ENCODE measurements around the gene RNF25.

RNF25 gene, protein sequence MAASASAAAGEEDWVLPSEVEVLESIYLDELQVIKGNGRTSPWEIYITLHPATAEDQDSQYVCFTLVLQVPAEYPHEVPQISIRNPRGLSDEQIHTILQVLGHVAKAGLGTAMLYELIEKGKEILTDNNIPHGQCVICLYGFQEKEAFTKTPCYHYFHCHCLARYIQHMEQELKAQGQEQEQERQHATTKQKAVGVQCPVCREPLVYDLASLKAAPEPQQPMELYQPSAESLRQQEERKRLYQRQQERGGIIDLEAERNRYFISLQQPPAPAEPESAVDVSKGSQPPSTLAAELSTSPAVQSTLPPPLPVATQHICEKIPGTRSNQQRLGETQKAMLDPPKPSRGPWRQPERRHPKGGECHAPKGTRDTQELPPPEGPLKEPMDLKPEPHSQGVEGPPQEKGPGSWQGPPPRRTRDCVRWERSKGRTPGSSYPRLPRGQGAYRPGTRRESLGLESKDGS

DNA sequence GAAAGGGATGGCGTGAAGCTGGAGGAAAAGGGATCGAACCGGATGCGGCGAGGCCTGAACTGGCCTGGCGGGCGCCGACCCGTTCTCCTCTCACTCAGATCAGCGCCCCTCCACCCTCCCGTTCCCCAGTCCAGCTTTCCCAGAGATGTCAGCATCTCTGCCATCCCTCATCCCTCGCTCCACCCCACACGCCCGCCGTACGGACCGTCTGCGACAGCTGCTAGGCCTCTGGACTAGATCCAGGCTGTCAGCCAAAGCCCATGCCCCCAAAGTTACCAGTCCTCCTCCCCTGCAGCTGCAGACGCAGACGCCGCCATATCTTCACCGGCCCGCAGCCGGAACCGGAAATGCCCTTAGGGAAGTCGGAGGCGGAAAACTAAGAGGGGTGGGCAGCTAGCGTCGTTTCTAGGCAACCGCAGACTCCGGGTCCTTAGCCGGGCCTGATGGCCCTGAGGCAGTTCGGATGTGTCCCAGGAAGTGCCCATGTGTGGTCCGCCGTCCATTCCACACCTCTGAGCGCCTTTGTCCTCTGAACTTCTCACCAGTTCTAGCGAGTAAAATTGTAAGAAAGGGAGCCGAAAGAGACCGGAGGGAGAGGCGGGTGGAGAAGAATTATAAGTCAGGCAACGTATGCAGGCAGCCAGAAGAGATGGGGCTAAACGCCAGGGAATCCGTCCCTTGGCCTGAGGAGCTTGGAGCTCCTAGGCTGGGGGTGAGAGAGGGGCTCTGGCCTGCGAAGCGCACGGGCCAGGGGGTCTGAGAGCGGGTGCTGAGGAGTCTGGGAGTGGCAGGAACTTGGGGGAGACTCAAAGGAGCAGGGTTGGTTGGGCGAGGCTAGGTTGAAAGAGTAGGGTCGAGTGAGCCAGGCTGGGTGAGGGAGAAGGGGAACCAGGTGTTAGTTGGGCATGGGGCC is at the start of gene RNF25, which contains the start of gene STK36:
TSS of gene RNF25 (minus strand) at position 349 of the 913 bp plus-strand sequence. CDS start at position 317, 32 bp downstream.
TSS of gene STK36 (plus strand) at position 433 of the 913 bp plus-strand sequence. CDS start 744 bp downstream, outside the sequence.
- DNase-seq = peak; percentile 83

DNA sequence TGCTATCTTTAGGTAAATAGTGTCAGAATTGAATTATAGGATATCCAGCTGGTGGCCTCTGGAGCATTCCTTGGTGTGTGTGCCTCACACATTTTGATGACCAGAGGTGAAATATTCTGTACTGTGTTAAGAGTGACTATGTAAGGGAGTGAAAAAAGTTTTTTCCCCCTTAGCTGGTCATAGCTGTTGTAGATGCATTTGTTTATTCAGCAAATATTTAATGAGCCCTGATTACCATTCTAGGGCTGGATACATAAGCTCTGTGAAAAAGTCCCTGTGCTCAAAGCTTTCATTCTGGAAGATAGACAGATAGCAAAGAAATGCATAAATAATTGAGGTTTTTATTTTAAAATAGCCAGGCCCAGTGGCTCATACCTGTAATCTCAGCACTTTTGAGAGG is 49.7 kb upstream of the RNF25 start:
- DNase-seq = no peak

DNA sequence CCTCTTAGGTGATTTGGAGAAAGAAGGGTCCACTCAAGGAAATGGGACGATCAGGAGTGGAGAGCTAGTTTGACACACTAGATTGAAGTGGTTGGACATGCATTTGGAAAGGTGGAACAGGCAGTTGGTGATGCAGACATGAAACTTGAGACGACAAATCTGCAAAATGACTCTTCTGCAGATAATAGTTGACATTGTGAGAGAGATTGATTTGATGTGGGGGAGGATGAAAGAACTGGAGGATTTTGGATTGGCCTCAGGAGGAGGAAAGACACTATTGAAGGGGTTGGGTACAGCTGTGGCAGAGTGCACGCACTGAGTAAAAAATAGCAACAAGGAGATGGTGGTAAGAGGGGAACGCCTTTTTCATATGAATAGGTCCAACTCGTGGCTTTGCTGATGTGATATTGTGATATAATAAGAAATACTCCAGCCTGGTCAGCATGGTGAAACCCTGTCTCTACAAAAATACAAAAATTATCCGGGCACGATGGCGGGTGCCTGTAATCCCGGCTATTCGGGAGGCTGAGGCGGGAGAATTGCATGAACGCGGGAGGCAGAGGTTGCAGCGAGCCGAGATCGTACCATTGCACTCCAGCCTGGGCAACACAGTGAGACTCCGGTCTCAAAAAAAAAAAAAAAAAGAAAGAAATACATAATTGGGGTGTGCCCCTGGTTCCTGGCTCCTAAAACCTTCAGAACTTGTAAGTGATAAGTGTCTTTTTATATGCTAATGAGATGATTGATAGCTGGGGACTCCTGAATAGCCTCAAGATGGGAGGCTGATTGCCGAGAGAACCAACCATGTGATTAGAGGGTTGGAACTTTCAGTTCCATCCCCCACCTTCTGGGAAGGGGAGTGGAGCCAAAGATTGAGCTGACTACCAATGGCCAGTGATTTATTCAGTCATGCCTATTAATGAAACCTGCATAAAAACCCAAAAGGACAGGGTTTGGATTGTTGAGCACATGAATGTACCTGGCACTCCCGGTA is 48.5 kb upstream of the RNF25 start:
- DNase-seq = no peak

DNA sequence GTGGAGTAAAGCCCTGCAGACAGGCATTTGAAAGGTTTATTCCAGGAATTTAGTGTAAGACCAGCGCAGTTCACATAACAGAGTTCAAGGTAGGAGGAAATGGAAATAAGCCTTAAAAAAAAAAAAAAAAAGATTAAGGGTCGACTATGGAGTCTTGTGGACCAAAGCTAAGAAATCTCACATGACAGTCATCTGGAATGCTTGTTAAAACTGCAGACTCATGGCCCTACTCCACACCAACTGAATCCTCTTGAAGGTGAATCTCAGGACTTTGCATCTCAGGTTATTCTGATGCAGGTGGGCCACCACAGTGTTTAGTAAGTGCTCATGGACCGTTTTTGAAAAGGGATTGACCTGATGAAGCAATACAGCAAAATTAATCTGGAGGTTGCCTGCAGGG is 47.7 kb upstream of the RNF25 start:
- no peak for DNase-seq

DNA sequence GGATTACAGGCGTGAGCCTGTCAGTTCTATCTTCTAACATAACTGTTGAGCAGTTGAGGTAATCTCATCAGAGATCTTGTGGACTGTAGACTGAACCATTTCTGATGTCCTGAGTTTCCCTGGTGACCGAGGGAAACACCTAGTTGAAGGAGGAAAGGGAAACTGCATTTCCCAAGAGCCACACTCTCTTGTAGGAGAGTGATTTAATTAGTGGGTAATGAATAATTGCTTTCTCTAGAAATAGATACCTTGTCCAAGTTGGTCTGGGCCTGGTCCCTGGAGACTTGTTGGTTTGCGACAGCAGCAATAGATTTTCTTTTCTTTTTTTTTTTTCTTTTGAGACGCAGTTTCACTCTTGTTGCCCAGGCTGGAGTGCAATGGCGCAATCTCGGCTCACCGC is 46.3 kb upstream of the RNF25 start:
- no peak for DNase-seq

DNA sequence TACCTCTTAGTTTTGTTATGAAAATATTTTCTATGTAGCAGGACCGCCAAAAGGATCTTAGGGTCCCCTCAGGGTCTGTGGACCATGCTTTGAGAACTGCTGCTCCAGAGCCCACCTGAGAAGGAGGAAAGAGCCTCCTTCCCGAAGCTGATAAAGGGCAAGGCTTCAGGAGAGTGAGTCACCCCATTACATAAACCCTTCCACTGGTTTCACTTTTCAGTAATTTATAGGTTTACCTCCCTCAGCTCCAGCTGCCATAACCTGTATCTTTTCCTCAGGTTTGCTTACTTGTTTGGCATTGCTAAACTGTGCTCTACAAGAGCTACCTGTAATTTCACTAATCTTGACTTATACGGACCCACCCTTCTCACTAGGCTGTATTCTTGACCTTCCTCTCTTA is 45.5 kb upstream of the RNF25 start:
- DNase-seq = no peak

DNA sequence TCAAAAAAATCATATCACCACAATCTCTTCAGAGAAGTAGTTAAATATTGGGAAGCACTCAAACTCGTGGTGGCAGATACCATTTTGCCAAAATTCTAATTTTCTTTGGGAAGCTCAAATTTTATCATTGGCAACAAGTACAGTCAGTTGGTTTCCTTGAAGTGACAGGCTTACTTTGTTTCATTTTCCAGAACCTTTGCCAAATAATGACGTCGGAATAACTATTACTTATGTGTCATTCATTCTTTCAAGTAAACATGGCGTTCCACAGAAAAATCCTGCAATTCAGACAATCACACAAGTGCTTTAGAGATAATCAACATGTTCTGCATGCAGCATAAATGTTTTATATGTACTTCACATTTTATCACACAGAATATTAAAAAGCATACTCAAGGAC is 44.3 kb upstream of the RNF25 start:
- DNase-seq = no peak

DNA sequence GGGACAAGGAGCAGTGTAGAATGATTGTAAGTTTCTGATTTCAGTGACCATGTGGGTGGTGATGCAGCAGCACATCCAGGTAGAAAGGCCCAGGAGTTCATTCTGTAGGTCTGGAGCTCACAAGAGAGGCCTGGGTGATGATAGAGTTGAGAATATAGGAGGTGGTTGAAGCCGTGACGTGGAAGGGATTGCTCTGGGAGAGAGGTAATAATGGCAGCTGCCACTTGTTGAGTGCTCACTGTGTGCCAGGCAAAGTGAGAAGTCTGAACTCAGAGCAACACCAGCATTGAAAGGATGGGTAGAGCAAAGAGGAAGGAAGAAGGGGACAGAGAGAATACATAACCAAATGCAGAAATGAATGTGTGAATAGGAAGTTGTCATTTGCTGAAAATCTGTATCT is 42.1 kb upstream of the RNF25 start:
- no peak for DNase-seq

DNA sequence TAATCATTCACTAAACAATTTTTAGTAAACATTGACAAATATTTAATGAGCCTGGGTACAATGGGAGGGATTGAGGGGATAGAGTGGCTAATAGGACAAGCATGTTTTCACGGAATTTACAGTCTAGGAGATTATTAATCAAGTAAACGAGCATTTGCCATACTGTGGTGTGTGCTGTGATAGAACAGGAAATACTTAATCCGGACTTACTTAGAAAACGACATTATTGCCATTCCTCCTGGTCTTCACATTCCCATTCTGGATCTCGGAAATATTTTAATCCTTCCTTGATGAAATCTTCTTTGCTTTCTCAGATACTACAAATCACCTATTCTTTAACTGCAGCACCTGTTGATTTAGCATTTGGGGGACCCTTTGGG is 39.7 kb upstream of the RNF25 start:
- DNase-seq = no peak

DNA sequence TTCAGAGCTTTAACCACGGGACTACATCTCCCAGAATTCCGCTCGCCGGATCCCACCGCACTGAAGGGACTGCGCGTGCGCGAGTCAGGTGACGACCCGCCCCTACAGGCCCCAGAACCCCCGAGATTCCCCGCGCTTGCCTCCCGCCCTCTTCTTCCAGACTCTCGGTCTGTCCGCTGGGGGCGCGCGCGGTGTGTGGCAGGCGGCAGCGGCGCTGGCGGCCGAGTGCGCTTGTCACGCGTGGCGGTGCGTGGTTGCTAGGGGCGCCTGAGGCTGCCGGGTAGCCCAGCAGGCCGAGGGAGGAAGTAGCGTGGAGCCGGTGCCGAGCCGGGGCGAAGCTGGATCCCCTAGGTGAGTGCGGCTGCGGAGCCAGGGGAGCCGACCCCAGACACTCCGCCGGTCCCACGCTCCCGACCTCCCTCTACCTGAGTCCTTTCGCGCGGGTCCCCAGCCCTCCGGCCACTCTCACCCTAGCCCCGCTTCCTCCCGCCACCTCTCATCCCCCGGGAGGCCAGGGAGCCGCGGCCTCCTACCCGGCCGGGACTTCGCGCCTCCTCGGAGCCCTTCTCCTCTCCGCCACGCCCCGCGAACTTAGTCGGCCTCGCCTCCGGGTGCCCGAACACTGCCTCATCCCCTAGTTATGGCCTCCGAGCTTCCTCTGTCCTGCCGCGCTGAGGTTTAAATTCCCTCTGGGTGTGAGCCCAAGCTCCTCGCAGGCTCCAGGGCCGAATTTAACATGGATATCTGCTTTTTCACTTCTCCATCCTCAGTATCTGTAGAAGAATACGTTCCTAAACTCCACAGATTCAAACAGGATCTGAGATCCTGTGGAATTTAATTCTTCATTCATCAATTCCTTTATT is 39.1 kb upstream of the RNF25 start, which contains the start of gene TTLL4:
TSS of gene TTLL4 (plus strand) at position 149 of the 863 bp plus-strand sequence. CDS start 26,842 bp downstream, outside the sequence.
- peak; percentile 98 for DNase-seq

DNA sequence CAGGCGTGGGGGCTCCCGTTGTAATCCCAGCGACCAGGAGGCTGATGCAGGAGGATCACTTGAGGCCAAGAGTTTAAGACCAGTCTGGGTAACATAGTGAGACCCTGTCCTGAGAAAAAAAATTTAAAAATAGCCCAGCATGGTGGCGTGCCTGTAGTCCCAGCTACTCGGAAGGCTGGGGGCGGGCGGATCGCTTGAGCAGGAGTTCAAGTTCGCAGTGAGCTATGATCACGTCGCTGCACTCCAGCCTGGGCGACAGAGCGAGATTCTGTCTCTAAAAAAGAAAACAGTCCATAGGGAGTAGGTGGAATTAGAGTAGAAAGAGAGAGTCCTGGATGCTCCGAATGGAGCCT is 38.5 kb upstream of the RNF25 start:
- DNase-seq = no peak

DNA sequence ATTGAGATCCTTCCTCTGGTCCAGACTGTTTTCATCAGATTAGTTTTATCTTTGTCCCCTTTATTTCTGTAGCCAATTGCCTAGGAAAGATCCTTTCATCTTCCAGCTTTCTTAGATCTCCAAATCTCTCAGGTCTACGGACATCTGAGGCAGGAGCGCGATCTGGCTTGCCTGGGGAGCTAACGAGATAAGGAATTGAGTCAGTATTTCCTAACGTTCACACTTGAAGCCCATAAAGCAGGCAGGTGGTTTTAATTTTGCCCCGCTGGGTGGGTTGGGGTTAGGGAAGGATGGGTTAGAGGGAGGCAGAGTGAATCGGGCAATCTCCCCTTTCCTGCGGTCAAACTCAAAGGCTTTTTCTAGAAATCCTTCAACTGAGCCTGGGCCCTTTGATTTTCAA is 38.1 kb upstream of the RNF25 start:
- DNase-seq = no peak

DNA sequence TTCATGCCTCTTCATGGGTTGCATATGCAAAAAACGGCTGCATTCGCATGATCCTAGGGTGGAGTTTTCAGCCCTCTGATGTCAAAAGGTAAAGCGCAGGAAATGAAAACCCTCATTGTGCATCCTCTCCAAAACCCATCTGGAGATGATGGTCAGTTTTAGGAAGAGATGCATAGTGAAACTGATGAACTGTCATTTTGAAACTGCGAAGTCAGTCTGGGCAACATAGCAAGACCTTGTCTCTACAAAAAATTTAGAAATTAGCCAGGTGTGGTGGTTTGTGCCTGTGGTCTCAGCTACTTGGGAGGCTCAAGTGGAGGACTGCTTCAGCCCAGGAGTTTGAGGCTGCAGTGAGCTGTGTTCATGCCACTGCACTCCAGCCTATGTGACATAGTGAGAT is 36.3 kb upstream of the RNF25 start:
- DNase-seq = no peak

DNA sequence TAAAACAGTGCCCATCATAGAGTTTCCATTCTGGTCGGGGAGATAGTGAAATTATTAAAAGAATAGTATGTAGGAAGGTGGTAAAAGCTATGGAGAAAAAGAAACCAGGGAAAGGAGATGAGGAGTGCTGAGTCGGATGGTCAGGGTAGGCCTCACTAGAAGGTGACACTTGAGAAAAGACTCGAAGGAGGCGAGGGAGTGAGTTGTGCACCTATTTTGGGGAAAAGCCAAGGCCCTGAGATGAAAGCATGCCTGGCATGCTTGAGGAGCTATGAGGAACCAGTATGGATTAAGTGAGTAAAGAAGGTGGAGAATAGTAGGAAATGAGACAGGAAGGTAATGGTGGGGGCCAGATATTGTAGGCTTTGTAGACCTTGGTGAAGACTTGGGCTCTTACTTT is 31.5 kb upstream of the RNF25 start:
- no peak for DNase-seq

DNA sequence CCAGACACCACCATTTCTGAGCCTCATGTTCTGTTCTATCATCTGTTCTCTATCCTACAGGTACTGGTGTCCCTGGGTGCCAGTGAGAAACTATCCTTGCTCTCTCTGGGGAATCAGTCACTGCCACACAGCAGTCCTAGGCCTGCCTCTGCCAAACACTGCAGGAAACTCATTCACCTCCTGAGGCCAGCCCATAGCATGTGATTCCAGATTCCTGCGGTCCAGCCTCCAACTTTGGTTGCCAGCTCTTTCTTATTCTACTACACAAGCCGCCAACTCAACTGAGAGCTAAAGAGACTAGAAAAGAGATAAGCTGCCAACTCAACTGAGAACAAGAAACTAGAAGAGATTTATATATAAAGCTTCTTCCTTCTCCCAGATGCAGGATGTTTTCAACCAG is 30.0 kb upstream of the RNF25 start:
- no peak for DNase-seq

DNA sequence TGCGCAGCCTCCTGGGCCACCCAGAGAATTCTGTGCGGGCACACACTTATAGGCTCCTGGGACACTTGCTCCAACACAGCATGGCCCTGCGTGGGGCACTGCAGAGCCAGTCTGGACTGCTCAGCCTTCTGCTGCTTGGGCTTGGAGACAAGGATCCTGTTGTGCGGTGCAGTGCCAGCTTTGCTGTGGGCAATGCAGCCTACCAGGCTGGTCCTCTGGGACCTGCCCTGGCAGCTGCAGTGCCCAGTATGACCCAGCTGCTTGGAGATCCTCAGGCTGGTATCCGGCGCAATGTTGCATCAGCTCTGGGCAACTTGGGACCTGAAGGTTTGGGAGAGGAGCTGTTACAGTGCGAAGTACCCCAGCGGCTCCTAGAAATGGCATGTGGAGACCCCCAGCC is 27.1 kb upstream of the RNF25 start:
- no peak for DNase-seq

DNA sequence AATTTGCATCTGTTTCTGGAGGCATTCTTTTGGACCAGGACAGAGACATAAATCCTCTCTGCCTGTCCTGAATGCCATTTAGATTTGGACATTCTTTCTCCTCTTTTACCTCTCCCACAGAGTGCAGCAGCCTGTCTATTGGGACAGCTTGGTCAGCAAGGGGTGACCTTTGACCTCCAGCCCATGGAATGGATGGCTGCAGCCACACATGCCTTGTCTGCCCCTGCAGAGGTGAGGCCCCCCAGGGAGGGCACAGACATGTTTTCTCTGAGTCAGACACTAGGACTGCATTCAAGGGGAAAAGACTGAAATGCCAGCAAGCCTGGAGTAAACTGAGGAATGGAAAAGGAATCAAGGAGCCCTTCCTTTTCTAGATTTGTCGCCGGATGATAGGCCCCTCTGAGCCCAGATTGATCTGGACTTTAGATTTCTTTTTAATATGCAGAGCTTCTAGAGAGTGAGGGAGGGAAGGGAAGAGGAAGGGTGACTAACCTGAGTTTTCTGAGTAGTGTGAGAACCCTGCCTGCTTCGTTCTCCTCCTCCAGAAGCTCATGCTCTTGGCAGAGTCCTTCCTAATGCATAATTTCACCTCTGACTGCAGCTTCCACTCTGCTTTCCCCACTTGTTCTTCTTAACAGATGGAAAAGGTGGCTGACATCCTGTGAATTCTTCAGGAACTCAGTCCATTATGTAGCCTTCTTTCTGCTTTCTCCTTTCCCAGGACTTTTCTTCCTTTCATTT is 22.8 kb upstream of the RNF25 start:
- DNase-seq = no peak

DNA sequence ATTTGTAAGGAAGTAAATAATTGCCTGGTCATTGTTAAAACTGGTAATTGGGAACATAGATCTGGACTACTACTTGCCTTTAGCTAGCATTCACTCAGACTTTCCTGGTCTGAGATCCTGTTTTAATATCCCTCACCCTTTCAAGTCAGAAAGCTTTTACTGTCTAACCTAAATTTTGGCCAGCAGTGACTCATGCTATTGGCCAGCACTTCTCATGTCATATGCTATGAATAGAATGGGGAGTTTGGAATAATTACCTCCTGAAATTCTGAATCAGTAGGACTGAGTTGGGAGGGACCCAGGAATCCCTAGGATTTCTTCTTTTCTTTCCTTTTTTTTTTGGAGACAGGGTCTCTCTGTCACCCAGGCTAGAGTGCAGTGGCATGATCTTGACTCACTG is 19.4 kb upstream of the RNF25 start:
- DNase-seq = no peak

DNA sequence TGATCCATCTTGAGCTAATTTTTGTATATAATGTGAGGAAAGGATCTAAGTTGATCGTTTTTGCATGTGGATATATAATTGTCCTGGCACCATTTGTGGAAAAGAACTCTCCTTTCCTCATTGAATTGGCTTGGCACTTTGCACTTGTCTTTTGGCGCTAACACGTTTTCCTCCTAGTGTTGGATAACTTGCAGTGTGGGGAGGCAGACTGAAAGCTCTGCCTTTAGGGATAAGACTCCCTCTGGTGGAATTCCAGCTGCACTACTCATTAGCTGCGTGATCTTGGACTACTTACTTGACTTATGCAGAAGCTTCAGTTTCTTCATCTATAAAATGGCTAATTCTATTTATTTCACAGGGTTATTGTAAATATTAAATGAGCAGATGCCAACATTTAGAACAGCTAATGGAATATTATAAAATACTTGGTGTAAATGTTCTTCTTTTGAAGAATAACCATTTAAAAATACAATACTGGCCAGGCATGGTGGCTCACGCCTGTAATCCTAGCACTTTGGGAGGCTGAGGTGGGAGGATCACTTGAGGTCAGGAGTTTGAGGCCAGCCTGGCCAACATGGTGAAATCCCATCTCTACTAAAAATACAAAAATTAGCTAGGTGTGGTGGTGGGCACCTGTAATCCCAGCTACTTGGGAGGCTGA is 15.7 kb upstream of the RNF25 start:
- DNase-seq = peak; percentile 46 to 54

DNA sequence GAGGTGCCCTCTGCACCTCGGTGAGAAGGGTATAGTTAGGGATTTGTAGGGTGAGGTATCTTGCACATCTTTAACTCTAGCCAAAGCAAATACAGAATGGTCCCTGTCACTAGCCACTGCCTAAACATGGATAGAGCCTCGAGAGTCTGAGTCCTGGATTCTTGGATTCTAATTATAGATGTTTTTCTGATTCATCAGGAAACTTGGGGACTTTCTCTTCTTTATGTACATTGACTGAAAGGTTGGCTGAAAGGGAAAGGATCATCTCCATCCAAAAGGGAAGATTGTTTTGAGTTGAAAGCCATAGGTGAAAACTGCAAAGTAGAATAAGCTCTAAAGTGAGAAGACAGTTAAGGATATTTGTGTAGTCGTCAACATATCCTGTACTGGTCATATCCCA is 8.3 kb upstream of the RNF25 start:
- no peak for DNase-seq

Measured in CD4-positive, alpha-beta T cell treated with Interleukin-4 for 1 hour (primary cell).